ENCODE results near the gene CHPF.

CHPF gene

GRCh38 chr2:219543596-219544358 lies at the start of gene CHPF, which contains the start of gene TMEM198:
Gene CHPF (minus strand): TSS chr2:219543809. CDS start chr2:219543538, 271 bp downstream.
Gene TMEM198 (plus strand): TSS chr2:219544028. CDS start chr2:219544728, 700 bp downstream.
- no peak for TF ChIP-seq GATA3 (IDR thresholded peaks at IDR 0.05; ENCODE audit: low read depth, low read length)
- TF ChIP-seq GATA2 (IDR thresholded peaks at IDR 0.05; ENCODE audit: low read depth, low read length), result 0 out of 2 replicates have a peak, but pooled peaks have one; percentile 22

- TF ChIP-seq GATA2 (IDR thresholded peaks at IDR 0.05; ENCODE audit: low read depth, low read length), result no peak
- TF ChIP-seq GATA3 (IDR thresholded peaks at IDR 0.05; ENCODE audit: low read depth, low read length), result no peak
Measured at GRCh38 chr2:219593154-219593553, 49.5 kb upstream of the CHPF start.

- TF ChIP-seq GATA3 (IDR thresholded peaks at IDR 0.05; ENCODE audit: low read depth, low read length) (no peak), GATA2 (IDR thresholded peaks at IDR 0.05; ENCODE audit: low read depth, low read length) (no peak)
Measured at GRCh38 chr2:219592736-219593135, 49.1 kb upstream of the CHPF start.

GRCh38 chr2:219591091-219591490 lies 47.5 kb upstream of the CHPF start:
- TF ChIP-seq GATA2 (IDR thresholded peaks at IDR 0.05; ENCODE audit: low read depth, low read length), result no peak
- no peak for TF ChIP-seq GATA3 (IDR thresholded peaks at IDR 0.05; ENCODE audit: low read depth, low read length)

GRCh38 chr2:219581346-219581745 lies 37.7 kb upstream of the CHPF start:
- TF ChIP-seq GATA2 (IDR thresholded peaks at IDR 0.05; ENCODE audit: low read depth, low read length) (no peak), GATA3 (IDR thresholded peaks at IDR 0.05; ENCODE audit: low read depth, low read length) (no peak)

- no peak for TF ChIP-seq GATA2 (IDR thresholded peaks at IDR 0.05; ENCODE audit: low read depth, low read length)
- no peak for TF ChIP-seq GATA3 (IDR thresholded peaks at IDR 0.05; ENCODE audit: low read depth, low read length)
Measured at GRCh38 chr2:219578811-219579613, 35.4 kb upstream of the CHPF start.

- TF ChIP-seq GATA3 (IDR thresholded peaks at IDR 0.05; ENCODE audit: low read depth, low read length) (no peak), GATA2 (IDR thresholded peaks at IDR 0.05; ENCODE audit: low read depth, low read length) (no peak)
Measured at GRCh38 chr2:219576505-219577388, 33.1 kb upstream of the CHPF start.

GRCh38 chr2:219575566-219576504 lies 32.2 kb upstream of the CHPF start:
- no peak for TF ChIP-seq GATA3 (IDR thresholded peaks at IDR 0.05; ENCODE audit: low read depth, low read length)
- no peak for TF ChIP-seq GATA2 (IDR thresholded peaks at IDR 0.05; ENCODE audit: low read depth, low read length)

- no peak for TF ChIP-seq GATA2 (IDR thresholded peaks at IDR 0.05; ENCODE audit: low read depth, low read length)
- no peak for TF ChIP-seq GATA3 (IDR thresholded peaks at IDR 0.05; ENCODE audit: low read depth, low read length)
Measured at GRCh38 chr2:219574484-219575311, 31.1 kb upstream of the CHPF start.

- TF ChIP-seq GATA3 (IDR thresholded peaks at IDR 0.05; ENCODE audit: low read depth, low read length), result no peak
- no peak for TF ChIP-seq GATA2 (IDR thresholded peaks at IDR 0.05; ENCODE audit: low read depth, low read length)
Measured at GRCh38 chr2:219573166-219573565, 29.6 kb upstream of the CHPF start.

- TF ChIP-seq GATA3 (IDR thresholded peaks at IDR 0.05; ENCODE audit: low read depth, low read length) (no peak), GATA2 (IDR thresholded peaks at IDR 0.05; ENCODE audit: low read depth, low read length) (no peak)
Measured at GRCh38 chr2:219572237-219573001, 28.8 kb upstream of the CHPF start, which contains the start of gene INHA. Gene INHA (plus strand): TSS chr2:219572310. CDS start chr2:219572375, 65 bp downstream.

All from SH-SY5Y (cell line).